ENCODE results near the gene CTNS. TPM values are rescaled to one million over a fixed set of nuclear protein-coding genes. Genes with fewer than 3 reads are reported as not detected.
A peak's percentile ranks its signal among the peaks of the same experiment; 100 is the strongest.

CTNS gene
- total RNA-seq, 1 donor from 2014 or later = 7.1 TPM

DNA sequence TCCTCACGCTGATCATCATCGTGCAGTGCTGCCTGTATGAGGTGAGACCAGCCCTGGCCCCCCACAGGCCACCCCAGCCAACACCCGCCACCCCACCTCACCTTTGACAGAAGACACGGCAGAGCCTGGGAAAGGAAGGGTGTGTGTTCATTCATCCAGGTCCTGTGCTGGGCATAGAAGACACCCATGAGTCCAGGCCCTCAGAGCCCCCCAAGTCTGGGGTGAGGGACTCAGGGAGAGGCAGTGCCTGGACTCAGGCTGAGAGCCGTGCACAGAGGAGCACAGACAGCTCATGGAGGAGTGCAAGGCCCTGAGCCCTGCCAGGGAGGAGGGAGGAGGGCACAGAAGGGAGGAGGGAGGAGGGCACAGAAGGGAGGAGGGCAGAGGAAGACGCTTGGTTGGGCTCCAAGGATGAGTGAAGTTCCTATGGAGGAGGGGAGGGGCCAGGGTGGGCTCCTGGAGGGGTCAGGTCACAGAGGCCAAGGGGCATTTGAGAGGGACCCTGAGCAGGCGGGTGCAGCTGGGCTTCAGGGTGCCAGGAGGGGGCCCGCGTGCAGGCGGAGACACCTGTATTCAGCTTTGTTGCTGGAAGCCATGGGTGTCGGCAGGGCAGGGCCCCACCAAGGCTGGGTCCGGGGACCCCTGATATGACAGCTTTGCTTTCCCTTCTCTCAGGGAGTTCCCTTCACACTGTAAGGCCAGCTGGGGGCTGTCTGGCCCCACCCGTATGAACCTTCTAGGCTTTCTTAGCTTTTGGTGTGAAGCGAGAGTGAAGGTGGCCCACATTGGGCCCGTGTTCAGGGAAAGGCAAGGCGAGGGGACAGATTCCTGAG lies 20.4 kb downstream of the CTNS start:
- DNase-seq = no peak
- intact Hi-C loops (cut with micrococcal nuclease) = no loop called here

DNA sequence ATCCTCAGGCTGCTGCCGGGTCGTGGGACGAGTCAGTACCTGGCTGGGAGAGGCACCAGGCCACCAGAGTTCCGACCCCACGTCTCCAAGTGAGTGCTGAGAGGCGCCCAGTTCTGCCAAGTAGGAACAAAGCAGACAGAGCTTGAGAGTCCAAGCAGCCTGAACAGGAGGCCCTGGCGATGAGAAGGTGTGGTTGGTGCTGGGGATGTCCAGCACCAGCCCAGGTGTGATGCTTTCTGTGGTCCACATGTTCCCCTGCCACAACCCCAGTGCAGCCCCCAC lies 21.0 kb downstream of the CTNS start:
- ATAC-seq (no peak), DNase-seq (no peak)
- intact Hi-C loops (cut with micrococcal nuclease) = no loop called here

More for the DNA sequence above, 20.4 kb downstream of the CTNS start:
- ATAC-seq = no peak

DNA sequence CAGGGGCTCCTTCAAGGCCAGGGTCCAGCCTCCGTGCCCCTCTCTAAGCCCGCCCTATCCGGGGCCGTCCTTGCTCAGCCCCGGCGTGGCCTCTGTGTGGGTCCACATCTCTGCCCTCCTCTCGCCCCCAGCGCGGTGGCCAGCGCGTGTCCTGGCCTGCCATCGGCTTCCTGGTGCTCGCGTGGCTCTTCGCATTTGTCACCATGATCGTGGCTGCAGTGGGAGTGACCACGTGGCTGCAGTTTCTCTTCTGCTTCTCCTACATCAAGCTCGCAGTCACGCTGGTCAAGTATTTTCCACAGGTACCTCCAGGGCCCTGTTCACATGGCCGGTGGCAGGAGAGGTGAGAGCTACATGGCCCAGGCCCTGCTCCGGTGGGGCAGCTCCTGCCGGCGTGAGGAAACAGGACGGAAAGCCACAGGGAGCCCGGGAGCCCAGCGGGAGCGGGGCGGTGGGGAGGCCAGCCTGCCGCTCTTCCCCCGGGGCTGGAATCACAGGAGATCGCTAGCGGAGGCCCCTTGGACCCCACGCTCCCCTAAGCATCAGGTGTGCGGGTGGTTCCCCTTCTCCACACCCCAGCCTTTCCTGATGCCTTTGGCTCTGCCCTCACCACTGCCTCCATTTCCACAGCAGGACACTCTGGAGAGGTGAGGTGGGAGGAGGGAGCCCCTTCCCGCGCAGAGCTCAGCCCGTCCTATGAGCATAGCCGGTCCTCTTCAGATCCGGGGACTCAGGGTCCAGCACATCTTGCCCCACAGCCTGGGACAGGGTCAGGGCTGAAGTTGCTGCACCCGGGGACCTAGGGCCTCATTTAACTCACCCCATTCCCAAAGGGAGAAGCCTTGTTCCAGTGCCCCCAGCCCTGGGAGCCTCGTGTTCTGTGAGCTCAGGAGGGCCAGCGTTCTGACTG lies 21.6 kb downstream of the CTNS start:
- no peak for ATAC-seq
- intact Hi-C loops (cut with micrococcal nuclease) = no loop called here
- DNase-seq = no peak

DNA sequence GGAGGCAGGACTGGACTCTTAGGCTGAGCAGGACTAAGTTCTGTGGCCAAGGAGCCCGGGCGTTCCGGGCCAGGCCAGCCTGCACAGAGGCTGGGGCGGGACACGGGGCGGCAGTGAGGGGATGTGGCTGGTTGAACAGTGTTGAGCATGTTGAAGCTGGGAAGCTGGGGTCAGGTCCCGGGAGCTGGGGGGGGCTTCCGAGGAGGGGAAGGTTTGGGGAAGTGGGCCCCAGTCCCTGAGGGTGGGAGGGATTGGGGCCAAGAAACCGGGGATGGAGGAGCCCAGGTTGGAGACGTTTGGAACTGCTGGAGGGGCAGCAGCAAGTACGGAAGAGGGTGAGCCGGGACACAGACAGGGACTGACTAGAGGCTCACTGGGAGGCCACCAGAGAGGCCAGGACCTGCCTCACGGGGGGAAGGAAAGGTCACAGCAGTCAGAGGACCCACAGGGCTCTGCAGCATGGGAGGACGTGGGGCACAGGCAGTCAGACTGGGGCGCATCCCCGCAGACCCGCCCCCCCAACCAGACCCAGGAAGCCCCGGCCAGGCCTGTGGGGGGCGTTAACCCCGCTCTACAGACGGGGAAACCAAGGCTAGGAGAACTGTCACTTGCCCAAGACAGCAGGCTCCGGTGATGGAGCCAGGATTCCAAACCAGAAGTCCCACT lies 22.4 kb downstream of the CTNS start:
- ATAC-seq (peak; percentile 6), DNase-seq (no peak)
- intact Hi-C loops (cut with micrococcal nuclease) = no loop called here

DNA sequence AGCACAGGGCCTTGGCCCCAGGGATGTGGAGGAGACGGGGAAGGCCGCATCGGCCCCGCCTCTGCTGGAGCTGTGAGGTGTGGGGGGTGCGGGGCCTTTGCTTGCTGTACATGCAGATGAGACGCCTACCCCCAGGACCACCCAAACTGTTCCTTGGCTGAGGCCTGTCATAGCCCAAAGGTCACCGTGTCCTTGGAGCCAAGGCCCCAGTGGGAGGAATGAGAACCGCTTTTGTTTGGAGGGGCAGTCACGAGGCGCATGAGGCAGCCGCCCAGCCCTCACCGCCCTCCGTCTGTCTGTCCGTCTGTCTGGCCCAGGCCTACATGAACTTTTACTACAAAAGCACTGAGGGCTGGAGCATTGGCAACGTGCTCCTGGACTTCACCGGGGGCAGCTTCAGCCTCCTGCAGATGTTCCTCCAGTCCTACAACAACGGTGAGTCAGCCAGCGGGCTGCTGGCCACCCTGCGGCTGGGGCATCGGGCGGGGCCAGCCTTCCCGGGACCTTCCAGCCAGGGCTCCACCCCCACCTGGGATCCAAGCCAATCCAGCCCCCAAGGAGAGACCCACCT lies 23.1 kb downstream of the CTNS start:
- intact Hi-C loops (cut with micrococcal nuclease) = no loop called here
- ATAC-seq (peak; percentile 63), DNase-seq (peak; percentile 80)

DNA sequence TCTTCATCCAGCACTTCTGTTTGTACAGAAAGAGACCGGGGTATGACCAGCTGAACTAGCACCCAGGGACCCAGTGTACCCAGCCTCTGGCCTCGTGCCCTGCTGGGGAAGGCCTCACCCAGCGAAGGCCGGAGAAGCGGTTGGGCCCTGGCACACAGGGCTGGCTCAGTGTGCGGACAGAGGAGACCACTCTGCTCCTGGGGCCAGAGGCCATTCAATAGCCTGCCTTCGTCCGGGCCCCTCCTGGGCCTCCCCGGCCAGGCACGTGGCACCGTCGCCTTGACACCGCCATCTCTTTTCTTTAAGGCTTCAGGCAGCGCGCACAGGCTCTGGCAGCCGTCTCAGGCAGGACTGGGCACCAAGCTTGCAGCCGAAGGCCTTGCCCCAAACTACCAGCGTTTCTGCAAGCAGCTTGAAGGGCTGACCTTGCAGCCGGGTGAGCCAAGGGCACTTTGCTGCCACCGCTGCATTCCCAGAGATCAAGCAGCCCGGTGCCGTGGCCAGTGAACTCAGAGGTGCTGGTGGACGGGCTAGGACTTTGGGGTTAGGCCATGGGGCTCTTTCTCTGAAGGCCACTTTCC lies 23.8 kb downstream of the CTNS start:
- intact Hi-C loops (cut with micrococcal nuclease) = no loop called here
- peak; percentile 37 for ATAC-seq
- DNase-seq = peak; percentile 64

DNA sequence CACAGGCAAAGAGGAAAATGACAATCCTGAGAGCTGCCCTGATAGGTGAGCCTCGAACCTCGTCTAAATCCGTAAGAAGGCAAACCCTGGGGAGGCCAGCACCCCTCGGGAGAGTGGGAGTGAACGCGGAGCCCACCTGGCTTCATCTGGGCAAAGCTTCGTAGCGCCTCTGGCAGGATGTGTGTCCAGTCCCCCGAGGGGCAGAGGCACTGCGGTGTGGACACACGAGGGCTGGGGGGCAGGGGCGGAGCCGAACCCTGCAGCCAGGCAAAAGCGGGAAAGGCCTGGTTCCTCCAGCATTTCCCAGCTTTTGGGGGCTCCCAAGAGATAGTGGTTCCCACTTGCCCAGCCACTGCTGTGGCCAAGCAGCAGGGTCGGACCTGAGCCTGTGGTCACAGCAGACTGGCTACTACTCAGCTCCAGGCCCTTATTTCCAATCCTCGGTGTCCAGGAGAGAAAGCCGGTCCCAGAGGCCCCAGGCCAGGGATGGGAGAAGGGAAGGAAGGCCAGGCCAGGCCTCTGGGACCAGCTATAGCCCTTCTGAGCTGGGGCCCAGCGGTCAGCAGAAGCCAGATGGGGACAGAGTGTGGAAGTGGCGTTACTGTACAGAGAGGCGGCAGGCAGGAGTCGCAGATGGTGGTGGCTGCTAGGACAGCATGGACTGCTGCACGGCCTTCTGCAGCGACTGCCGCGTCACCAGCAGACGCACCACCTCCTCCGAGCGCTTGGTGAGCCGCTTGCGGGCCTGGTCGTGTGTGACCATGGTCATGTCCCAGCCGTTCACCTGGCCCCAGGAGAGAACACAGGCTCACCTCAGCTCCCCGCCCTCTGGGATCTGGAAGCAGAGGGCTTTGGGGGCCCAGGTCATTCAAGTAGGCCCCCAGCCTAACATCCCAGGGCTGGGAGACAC lies 26.8 kb downstream of the CTNS start:
- intact Hi-C loops (cut with micrococcal nuclease) = no loop called here
- DNase-seq = no peak
- ATAC-seq = no peak

DNA sequence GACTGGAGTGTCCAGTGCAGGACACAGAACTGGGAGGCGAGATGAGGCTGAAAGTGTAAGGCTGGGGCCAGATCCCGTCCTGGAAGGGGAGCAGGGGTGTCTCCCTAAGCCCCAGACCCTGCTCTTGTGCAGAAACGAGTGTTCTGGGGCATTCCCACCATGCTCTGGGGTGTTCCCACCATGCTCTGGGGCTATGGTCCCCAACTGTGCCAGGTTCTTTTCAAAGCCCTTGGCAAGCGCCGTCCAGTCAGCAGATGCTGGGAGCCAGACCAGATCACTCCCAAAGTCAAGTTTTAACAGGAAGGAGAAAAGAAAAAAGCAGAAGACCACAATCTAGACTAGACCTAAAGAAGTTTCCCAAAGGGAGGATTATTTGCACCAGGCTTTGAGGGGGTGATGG lies 29.3 kb downstream of the CTNS start:
- no peak for ATAC-seq
- peak; percentile 70 for DNase-seq
- intact Hi-C loops (cut with micrococcal nuclease) = no loop called here

DNA sequence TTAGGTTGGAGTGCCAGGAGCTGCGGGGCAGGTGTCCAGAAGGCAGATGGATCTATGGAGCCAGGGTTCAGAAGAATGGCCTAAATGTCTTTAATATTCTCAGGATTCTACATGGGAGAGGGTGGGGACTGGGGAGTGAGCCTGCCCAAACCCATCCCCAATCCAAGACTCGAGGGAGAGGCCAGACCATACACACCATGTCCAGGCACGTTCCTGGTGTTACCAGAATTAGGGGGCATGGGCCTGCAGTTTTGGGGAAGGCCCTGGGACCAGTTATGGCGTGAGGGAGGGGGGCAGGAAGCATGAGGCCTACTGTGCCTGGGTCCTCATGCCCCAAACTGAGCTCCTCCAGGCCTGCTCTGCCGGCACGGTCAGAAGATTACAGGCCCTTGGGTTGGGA lies 30.0 kb downstream of the CTNS start:
- intact Hi-C loops (cut with micrococcal nuclease) = no loop called here
- DNase-seq = no peak
- no peak for ATAC-seq

DNA sequence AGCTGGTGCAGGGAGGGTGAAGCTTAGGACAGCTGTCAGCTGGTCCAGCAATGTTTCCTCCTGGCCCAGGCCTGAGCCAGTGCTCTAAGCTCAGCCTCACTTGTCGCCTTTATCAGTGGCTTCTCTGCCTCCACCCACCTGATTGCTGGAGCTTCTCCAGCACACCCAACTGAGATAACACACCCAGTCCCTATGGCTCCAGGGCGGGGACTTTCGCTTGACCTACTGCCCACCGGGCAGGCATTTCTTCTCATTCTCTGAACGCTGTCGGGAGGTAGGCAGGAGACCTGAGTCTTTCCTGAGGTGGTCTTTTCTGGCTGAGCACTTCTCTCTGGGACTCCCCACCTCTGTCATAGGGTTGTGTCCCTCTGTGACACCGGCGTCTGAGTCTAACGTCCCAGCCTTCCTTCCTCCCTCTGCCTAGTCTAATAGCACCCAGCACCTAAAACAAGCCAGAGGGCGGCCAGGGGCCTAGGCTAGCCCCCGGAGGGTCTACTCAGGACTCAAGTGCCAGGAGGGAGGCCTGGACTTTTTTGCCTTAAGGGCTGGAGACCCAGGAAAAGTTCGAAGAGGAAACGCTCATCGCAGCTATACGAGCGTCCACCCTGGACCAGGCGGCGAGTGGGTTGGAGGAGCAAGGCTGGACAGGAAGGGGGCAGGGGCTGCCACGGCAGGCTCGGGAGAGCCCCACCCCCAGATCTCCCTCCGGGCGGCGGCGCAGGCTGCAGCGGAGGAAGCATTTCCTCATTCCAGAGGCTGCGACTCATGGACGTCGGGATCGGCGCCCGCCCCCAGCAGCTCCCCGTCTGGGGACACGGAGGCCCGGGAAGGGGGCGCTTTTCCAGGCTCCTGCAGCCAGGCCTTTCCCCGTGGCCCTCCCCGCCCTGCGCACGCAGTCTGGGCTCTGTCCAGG lies 31.1 kb downstream of the CTNS start:
- ATAC-seq (peak; percentile 82), DNase-seq (peak; percentile 94)
- intact Hi-C loops (cut with micrococcal nuclease) = no loop called here

DNA sequence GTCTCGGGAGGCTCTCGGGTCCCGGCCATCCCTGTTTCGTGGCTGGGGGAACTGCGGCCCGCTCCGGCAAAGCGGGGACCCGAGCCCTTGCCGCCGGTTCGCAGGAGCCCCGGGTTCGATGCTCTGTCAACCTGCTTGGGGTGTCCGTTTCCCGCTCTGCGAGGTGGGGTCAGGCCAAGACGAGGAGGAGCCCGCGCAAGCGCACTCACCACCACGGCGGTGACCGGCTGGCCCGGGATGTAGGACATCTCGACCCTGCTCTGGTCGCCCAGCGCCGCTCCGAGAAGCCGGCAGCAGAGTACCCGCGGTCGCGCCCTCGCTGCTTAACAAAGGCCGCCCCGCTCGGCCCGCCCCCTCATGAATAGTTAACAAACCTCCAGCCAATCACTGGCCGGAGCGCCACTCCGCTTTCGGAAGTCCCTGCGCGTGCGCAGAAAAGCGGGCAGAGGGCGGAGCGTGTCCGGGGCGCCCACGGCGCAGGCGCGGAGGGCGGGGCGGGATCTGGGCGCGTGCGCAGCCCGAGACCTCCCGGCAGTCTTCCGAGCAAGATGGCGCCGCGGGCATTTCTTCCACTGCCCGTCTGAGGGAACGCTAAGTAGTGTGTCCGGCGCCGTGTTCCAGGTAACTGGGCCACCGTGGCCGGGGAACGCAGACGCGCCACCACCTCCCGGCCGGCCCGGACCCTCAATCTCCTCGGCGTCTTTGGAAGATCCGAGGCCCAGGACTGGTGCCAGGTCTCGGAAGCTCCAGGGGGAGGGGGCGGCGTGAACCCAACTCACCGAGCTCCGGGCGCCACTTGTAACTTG lies 31.9 kb downstream of the CTNS start, which contains the start of the genes EMC6 and TAX1BP3:
EMC6 (plus strand) TSS at position 534 of the 806 bp plus-strand sequence. CDS start 335 bp downstream, outside the sequence.
TAX1BP3 (minus strand) TSS at position 300 of the 806 bp plus-strand sequence; CDS start at position 248, 52 bp downstream.
- intact Hi-C loops (cut with micrococcal nuclease) = no loop called here
- ATAC-seq = peak; percentile 88

DNA sequence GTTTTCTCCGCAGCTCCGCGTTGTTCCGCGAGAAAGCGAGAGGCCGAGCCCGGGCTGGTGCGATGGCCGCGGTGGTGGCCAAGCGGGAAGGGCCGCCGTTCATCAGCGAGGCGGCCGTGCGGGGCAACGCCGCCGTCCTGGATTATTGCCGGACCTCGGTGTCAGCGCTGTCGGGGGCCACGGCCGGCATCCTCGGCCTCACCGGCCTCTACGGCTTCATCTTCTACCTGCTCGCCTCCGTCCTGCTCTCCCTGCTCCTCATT lies 32.5 kb downstream of the CTNS start:
- ATAC-seq = no peak
- intact Hi-C loops (cut with micrococcal nuclease) = no loop called here
- no peak for DNase-seq

More for the DNA sequence above, 31.9 kb downstream of the CTNS start, which contains the start of the genes EMC6 and TAX1BP3:
- peak; percentile 100 for DNase-seq

DNA sequence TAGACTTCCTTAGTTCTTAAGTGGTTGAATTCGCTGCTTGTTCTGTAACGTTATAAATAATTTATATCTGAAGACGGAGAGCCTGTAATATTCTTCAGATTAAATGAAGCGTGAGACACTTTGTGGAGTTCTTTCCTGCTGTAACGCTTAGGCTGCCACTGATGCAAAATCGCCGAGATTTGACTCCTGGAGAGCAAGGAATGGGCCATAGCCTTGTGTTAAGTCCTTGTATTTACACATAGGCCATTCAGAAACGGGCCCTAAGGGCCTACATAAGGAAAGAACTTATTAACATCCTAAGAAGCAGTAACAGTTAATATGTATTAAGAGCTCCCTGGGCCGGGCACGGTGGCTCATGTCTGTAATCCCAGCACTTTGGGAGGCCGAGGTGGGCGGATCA lies 33.0 kb downstream of the CTNS start:
- ATAC-seq (no peak), DNase-seq (no peak)
- intact Hi-C loops (cut with micrococcal nuclease) = no loop called here

DNA sequence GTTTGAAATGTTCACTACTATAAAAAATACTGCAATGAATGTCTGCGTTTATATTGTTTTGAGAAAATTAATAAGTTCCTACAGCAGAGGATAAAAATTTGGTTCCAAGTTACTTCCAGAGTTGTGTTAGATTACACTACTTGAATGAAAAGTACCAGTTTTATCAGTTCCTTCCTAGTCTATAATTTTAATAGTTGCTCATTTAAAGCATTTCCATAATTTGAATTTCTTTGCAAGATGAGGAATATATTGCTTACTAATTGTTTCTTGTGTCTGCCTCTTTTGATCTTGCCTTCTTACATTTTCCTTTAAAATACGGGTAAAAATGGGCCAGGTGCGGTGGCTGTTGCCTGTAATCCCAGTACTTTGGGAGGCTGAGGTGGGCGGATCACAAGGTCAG lies 36.0 kb downstream of the CTNS start:
- no peak for DNase-seq
- intact Hi-C loops (cut with micrococcal nuclease) = no loop called here
- ATAC-seq = no peak

DNA sequence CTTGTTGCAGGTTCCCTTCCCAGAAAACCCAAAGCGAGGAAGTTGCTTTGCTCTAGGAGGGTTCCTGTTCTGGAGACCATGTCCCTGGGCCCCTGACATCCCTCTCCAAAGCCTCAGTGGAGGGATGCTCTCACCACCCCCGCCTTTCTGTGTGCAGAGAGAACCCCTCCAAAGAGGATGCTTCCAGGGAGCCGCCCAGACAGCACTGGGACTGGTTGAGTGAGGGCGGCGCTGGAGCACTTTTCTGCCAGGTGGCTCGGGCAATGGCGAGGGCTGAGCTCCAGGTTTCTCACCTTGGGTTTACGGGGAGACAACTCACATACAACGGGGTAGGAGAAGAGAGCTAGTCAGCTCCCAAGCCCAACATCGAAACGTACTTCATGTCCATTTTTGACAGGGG lies 39.3 kb downstream of the CTNS start:
- ATAC-seq (no peak), DNase-seq (no peak)
- intact Hi-C loops (cut with micrococcal nuclease) = no loop called here

DNA sequence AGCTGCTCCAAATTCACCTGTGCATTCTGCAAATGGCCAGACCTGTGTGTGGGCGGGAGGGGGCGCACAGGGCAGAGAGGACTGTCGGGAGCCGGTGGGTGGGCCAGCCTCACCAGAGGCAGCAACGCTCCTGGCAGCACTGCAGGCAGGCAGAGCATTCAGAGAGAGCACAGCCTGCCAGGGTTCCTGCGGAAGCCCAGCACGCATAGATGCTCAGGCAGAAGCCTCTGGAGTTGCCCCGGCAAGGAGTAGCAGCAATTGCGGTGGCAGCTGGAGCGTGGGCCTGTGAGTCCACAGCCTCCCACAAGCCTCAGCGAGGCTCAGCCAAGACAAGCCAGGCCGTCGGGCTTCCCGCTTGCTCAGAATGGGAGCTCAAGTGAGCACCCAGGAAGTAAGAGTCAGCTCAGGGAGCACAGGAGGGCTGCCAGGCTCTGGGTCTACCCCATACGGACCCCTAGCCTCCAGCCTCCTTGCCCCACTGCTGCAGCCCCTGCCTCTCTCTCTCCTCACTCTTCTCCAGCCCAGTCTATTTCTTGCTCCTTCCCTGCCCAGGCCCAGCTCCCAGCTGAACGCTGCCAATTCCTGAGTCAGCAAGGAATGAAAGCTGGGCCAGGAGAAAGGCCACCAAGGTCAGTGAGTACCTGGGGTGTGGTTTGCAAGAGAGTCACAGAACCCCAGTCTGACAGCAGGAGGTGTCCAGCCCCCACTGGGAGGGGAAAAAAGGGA lies 41.7 kb downstream of the CTNS start:
- no peak for DNase-seq
- ATAC-seq = no peak
- intact Hi-C loops (cut with micrococcal nuclease) = no loop called here

All from left ventricle myocardium superior (tissue), 1 donor.